Left renal cortex interstitium (tissue), 4 donors: ENCODE measurements around the gene SPATS1. TPM values are rescaled to one million over a fixed set of nuclear protein-coding genes. Genes with fewer than 3 reads are reported as not detected.

ENCODE experiments used
- DNase-seq, 4 donors: peaks; one replicate each; pipeline ENCODE4 v3.0.0-alpha.2; 2013; ENCODE audit warnings: low read depth in 4 of 4, low spot score in 2 of 4, missing footprints in 1 of 4
- polyA plus RNA-seq, 4 donors: library from polyadenylated mRNA; unstranded; fragments of 120-200 nt; gene quantifications; one replicate each; pipeline ENCODE4 v1.2.1, GENCODE V29; 2013; ENCODE audit not compliant: insufficient read length in 4 of 4

The SPATS1 gene
- polyA plus RNA-seq, 4 donors = not detected

DNA sequence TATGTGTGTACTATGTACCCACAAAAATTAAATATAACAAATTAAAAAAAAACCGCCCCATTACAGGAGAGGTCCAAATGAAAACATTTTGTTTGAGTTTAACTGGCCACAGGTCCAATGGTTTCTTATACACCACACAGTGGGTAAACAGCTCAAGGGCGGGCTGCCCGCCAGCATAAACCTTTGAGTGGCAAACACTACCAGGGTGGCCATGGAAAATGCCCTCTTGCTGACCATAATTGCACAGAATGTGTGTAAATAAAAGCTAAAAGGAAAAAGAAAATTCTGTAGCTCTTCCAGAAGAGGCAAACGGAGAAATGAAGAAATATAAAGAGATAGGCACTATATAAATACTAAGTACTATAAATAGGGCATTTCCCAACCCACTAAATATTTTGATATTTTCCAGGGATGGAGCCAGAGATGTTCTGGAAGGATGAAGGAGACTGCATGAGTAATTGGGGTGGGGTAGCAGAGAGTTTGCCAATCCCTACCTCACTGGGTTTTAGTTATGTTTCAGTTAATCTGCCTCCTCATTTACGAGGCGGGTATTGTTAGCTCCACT, 44.0 kb downstream of the SPATS1 start:
- DNase-seq = no peak

DNA sequence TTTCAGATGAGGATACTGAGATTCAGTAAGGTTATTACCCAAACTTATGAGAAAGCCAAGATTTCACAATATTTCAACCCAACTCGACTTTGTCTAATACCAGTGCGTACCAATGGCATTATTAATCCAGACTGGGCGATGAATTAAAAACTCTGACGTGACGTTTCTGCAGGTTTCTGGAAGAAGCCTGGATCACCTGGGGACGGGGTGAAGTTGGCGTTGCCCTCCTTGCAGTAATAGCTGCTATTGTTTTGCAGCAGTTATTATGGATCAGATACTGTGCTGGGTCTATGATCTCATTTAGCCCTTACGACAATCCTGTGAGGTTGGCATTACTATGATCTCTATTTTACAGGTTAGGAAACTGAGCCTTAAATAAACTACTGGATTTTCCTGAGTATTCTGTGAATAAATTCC, 44.5 kb downstream of the SPATS1 start:
- peak in 1 of 4 donors; percentile 23 for DNase-seq

DNA sequence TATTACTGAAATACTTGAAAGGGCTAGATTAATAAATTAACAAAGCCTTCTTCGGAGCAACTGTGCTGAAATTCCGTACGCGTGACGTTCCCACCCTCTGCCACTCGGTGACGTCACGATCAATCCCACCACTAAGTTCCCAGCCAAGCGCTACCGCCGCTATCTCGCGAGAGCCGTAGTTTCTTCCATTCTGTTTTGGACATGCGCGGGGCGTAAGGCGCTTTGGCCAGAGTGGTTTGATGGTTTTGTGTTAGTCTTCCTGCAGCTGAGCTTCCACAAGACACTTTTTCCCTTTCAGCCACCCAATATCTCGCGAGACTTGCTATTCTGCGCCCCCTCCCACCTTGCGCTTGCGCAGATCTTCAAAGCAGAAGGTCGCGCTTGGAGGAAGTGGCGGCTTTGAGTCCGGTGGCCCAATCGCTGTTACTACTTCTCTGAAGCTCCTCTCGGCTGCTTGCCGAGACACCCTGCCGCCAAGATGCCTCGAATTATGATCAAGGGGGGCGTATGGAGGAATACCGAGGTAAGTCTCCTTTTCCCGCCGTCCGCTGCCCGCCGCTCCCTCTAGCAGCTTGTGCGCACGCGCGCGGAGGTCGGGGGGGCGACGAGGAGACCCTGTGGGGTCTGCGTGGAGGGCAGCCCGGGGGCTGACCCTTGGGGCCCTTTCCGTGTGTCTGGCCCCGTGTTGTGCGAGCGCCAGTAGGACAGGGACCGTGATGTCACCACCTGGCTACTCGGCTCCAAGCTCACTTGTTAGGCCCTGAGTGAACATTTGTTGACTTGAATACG, 45.1 kb downstream of the SPATS1 start, which contains the start of gene CDC5L:
CDC5L (plus strand) TSS at position 361 of the 789 bp plus-strand sequence; CDS start at position 479, 118 bp downstream.
- DNase-seq = peak; percentile 96 to 99 (median 98)

DNA sequence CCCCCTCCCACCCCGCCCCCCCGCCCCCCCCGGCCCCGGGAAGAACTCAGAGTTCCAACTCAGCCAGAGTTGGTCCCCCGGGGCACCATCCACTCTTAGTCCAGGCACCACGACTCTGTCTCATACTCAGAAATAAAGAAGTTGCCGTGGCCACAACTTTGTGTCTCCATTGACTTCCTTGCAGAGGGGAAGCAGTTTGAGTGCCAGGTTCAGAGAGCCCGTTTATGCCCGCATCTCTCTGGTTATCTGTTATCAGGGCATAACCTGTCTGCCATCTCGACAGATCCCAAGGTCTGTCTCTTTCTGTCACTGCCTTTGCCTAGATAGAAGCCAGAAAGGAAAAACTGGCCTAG, 45.7 kb downstream of the SPATS1 start:
- DNase-seq = peak in 3 of 4 donors; percentile 8 to 23 (median 10)

DNA sequence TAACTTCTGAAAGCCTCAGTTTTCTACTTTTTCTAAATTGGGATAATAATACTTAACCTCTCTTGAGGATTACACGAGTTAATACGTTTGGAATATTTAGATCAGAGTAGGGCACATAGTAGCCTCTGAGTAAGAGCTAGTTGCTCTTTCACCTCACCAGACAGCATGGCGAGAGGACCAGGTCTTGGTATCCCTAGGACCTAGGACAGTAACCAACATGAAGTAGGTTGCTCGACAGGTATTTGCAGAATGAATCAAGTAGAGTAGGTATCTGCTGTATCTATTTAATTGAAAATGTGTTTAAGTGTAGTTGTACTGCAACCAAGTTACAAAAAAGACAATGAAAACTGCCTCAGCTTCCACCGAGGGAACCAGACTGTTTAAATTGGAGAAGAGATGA, 46.4 kb downstream of the SPATS1 start:
- DNase-seq = no peak

DNA sequence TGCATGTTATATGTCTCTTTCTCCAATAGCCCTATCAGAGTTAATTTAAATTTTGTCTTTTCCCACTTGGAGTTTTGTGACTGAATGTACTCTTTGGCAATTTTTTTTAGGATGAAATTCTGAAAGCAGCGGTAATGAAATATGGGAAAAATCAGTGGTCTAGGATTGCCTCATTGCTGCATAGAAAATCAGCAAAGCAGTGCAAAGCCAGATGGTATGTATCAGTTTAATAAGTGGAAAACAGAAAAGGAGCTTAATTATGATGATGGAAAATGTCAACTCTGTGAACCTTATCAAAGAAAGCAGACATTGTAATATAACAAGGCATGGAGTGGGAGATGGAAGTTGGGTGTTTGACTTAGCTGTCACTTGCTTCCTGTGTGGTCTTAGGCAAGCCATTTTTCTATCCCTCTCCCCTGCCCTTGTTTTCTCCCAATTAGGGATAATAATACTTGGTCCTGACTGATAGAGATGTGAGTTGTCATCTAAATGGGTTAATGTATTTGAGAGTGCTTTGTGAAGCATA, 47.8 kb downstream of the SPATS1 start:
- DNase-seq = peak in 2 of 4 donors; percentile 6 to 13

Other genes starting within 250 kb of the SPATS1 start
- gene MRPL14, start 215.2 kb upstream of the SPATS1 start, polyA plus RNA-seq = 10 to 100 TPM; 37.1 to 60.1 (median 43.3) TPM
- 10 to 100 TPM; 28.7 to 42.4 (median 33.0) TPM for gene TMEM63B, start 215.1 kb upstream of the SPATS1 start, polyA plus RNA-seq
- gene CAPN11, start 183.8 kb upstream of the SPATS1 start, polyA plus RNA-seq = under 1 TPM in 3 of 4 donors, not detected in 1; 0.14 to 0.38 (median 0.16) TPM
- gene MYMX, start 125.7 kb upstream of the SPATS1 start, polyA plus RNA-seq = 1 to 10 TPM in 1 of 4 donors, under 1 TPM in 3; 0.38 to 1.0 (median 0.57) TPM
- gene SLC29A1, start 119.1 kb upstream of the SPATS1 start, polyA plus RNA-seq = 10 to 100 TPM; 34.1 to 37.4 (median 35.7) TPM
- 1,000 to 10,000 TPM; 1,095 to 1,303 (median 1,164) TPM for gene HSP90AB1, start 95.5 kb upstream of the SPATS1 start, polyA plus RNA-seq
- gene SLC35B2, start 85.1 kb upstream of the SPATS1 start, polyA plus RNA-seq = 10 to 100 TPM; 48.9 to 68.1 (median 58.1) TPM
- gene NFKBIE, start 77.1 kb upstream of the SPATS1 start, polyA plus RNA-seq = 10 to 100 TPM in 2 of 4 donors, 1 to 10 TPM in 2; 9.1 to 14.1 (median 11.1) TPM
- gene TMEM151B, start 72.2 kb upstream of the SPATS1 start, polyA plus RNA-seq = 1 to 10 TPM in 2 of 4 donors, under 1 TPM in 2; 0.41 to 1.4 (median 0.98) TPM
- 10 to 100 TPM; 12.2 to 23.5 (median 16.9) TPM for gene AARS2, start 29.3 kb upstream of the SPATS1 start, polyA plus RNA-seq
- 10 to 100 TPM; 36.6 to 45.0 (median 40.7) TPM for gene CDC5L, start 45.1 kb downstream of the SPATS1 start, polyA plus RNA-seq